Activated CD4-positive, alpha-beta T cell treated with anti-CD3 and anti-CD28 coated beads, Interleukin-2, amount 50 U/mL, for 48 hours (primary cell): Measurements from ENCODE around the gene ATP5MK.
"Not testable (repeated sequence)": the region's sequence is repeated elsewhere in the genome, so short reads cannot be mapped to it uniquely, and the experiment has no call there.

Experiments
- DNase-seq, 2 experiments: peaks; one replicate each; pipeline ENCODE4 v3.0.0-alpha.2; 2020

The ATP5MK gene, protein sequence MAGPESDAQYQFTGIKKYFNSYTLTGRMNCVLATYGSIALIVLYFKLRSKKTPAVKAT

DNA sequence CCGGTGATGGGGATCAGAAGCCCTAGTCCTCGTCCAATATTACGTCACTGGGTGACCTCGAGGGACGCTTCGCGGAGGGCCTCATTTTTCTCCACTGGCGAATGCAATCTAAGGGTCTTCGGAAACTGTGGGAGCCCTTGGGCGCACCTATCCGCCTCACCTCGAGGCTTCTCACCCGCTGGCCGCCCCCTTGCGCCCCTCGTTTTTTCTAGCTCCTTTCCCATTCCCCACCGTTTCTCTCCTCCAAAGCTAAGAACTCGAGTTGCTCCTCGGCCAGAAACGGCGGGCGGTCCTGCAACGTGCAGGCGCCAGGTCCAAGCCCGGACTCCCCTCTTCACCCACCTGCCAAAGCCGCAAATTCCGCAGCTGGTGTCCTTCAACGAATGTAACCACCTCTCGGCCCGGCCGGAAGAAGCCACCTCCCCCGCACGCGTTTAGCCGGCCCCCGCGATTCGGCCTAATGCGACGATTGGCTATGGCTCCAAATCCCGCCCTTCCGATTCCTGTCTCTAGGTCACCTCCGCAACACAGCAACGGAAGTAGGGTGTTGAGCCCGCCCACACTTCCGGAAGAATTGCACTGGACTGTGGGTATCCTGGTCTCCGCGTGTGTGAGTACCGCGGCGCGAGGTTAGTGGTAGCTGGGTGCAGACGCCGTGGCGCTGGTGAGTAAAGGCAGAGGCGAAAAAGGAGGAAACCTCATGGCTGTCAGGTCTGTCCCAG is at the start of gene ATP5MK, which contains the start of gene PDCD11:
Gene ATP5MK (minus strand): TSS at position 409 of the 722 bp plus-strand sequence. CDS start 4,018 bp downstream, outside the sequence.
Gene PDCD11 (plus strand): TSS at position 560 of the 722 bp plus-strand sequence. CDS start 1,801 bp downstream, outside the sequence.
- peak; percentile 95 to 98 for DNase-seq

DNA sequence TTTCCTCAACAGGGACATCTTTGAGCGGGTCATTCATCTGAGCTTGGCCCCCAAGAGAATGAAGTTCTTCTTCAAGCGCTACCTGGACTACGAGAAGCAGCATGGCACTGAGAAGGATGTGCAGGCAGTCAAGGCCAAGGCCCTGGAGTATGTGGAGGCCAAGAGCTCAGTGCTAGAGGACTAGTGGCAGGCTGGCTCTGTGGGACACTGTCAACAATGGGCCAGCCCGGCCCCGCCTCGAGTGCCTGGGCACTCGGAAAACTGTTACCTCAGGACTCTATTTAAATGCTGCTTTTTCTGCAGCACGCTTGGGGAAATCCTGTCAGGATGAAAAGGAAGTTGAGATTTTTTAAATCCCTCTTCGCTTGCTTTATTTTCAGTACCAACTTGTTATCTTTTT is 49.1 kb upstream of the ATP5MK start:
- no peak for DNase-seq

DNA sequence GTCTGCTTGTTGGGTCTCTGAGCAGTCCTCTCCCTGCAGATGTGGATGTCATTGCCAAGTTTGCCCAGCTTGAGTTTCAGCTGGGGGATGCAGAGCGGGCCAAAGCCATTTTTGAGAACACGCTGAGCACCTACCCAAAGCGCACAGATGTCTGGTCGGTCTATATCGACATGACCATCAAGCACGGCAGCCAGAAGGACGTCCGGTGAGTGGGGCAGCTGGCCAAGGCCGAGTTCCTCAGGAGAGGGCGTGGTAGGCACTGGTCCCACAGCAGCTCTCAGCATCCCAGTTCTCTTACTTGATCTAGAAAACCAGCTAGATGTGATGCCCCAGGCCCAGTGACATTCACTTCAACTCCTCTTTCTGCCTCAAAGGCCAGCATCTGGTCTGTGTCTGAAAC is 48.2 kb upstream of the ATP5MK start:
- no peak for DNase-seq

DNA sequence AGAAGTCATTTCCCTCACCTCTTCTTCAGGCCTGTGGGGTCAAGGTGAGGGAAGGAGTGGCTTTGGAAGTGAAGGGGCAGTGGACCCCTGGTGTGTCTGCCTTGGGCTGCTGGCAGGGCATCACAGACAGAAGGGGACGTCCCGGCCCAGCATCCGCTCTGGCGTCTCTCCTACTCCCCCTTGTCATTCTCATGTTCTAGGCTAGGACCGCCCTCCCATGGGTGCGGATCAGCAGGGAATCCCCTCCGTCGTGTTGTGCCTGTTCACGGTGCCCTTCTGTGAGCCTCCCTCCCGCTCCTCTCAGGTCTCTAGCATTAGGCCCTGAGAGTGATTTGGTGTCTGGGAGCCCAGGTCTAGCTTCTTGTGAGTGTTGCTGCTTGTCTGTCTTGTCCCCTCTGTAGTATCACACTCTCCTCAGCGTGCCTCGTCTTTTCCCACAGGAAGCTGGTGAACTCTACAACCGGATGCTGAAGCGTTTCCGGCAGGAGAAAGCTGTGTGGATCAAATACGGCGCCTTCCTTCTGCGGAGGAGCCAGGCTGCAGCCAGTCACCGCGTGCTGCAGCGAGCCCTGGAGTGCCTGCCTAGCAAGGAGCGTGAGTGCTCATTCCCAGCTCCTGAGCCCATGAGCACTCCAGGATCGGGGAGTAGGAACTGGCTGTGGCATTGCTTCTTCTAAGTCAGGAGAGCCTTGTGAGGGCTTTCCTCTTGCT is 47.4 kb upstream of the ATP5MK start:
- DNase-seq, result no peak

DNA sequence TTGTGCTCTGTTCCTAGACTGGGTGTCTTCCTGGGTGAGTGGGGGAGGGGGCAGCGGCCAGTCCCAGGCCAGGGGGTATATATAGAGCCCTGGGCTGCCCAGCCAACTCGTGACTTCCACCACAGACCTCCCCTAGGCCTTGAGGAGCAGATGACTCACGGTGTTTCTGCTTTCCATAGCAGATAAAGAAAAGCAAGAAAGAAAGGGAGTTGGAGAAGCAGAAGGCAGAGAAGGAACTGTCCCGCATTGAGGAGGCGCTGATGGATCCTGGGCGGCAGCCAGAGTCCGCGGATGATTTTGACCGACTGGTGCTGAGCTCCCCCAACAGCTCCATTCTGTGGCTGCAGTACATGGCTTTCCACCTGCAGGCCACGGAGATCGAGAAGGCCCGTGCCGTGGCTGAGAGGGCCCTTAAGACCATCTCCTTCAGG is 45.8 kb upstream of the ATP5MK start:
- DNase-seq, result no peak

DNA sequence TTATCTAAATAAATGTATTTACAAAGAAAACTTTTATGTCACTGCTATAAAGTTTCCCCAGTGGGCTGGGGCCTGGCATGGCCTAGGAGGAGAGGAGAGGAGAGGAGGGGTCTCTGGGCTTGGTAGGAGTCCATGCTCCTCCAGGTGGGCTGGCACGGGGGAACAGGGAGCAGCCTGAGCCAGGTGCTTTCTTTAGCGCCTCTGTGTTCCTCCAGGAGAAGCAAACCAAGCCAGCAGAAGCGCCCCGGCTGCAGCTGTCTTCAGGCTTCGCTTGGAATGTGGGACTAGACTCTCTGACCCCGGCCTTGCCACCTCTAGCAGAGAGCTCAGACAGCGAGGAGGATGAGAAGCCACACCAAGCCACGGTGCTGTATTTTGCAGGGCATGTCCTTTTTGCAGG is 45.3 kb upstream of the ATP5MK start:
- DNase-seq, result no peak

DNA sequence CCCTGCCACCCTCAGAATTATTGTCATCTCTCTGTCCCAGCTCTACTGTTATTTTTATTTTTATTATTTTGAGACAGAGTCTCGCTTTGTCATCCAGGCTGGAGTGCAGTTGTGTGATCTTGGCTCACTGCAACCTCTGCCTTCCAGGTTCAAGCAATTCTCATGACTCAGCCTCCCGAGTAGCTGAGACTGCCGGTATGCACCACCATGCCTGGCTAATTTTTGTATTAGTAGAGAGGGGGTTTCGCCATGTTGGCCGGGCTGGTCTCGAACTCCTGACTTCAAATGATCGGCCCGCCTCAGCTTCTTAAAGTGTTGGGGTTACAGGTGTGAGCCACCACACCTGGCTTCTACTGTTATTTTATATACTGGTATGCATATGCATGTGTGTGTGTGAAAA is 44.9 kb upstream of the ATP5MK start:
- no peak for DNase-seq

DNA sequence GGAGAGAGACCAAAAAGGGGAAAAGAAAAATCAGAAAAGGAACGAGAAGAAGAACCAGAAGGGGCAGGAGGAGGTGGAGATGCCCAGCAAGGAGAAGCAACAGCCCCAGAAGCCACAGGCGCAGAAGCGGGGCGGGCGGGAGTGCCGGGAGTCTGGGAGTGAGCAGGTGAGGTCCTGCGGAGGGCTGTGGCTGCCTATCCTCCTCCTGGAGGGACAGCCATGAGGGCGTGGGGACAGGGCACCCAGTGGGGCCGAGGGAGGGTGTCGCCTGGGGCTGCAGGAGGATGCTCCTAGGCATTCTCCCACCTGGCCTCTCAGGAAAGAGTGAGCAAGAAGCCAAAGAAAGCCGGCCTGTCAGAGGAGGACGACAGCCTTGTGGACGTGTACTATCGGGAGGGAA is 44.1 kb upstream of the ATP5MK start:
- no peak for DNase-seq

DNA sequence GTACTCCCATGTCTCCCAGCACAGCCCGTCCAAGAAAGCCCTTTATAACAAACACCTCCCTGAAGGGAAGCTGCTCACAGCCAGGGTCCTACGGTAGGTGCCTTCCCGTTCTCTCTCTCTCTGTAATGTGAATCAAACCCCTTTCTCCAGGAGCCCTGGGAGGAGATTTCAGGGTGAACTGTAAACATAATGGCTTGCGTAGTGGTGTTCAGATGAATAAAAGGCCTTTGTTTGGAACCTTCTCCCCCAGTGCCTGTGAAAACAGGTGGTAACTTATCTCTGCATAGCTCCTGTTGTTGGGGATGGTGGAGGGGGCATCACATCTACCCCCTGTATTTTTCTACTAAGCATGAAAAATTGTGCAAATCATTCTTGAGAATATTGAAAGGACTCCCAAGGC is 43.5 kb upstream of the ATP5MK start:
- DNase-seq, result no peak

DNA sequence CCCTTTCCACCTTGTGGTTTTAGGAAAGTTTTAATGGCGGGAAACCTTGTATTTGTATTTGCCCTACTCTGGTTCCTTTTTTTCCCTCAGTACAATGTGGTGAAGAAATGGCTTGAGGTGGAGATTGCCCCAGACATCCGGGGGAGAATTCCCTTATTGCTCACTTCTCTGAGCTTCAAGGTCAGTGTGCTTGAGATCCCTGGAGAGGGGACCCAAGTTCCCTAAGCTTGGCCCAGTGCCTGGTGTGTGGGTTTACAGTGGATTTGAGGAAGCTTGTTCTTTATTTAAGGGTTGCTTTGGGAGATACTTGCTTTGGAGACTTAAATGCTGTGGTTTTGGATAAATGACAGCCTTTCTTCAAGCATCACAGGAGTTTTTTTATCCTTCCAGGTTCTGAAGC is 37.6 kb upstream of the ATP5MK start:
- DNase-seq, result no peak

DNA sequence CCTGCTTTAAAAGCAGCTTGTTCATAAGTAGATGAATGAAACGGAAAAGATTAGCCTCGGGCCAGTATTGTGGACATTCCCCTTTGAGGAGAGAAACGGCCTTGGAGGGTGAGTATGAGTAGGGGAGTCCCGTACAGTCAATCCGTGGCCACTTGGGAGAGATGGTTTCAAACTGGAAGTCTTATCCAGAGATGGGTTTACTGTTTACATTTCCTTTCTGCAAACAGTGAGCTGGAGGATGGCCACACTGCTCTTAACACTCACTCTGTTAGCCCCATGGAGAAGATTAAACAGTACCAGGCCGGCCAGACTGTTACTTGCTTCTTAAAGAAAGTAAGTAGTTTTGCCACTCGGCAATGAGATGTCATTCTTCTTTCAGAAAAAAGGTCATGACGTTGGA is 35.6 kb upstream of the ATP5MK start:
- DNase-seq, result no peak

DNA sequence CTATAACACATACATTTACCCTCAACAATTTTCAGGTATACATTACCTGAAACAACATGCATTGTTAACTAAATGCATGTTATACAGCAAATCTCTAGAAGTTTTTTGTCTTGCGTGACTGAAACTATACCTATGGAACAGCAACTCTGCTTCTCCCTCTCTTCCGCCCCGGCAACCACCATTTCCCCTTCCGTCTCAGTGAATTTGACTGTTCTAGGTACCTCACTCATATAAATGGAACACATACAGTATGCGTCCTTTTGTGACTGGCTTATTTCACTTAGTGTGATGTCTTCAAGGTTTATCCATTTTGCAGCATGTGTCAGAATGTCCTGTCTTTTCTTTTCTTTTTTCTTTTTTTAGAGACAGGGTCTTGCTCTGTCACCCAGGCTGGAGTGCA is 33.4 kb upstream of the ATP5MK start:
- DNase-seq, result no peak

DNA sequence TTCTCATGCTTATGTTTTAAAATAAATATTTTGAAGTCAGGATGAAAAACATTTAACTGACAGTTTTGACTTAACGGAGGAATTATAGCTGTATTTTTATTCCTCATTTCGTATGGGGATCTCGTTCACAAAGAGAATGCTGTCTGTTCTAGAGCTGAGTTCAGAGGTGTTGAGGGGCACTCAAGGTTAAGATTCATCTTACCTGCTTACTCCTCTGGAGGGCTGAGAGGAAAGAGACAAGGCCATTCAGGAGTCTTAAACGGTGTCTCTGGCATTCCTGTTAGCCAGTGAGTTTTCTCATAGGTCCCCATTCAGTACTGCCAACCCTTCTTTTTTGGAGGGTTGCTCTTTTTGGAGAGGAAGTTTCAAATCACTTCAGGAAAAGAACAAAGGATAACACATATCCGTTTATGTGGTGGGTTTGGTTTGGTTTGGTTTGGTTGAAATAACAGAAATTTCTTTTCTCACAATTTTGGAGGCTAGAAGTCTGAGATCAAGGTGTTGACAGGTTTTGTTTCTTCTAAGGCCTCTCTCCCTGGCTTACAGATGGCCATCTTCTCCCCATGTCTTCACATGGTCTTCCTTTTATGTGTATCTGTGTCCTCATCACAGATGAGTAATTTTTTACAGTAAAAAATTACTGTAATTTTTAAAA is 32.8 kb upstream of the ATP5MK start:
- DNase-seq, result no peak

DNA sequence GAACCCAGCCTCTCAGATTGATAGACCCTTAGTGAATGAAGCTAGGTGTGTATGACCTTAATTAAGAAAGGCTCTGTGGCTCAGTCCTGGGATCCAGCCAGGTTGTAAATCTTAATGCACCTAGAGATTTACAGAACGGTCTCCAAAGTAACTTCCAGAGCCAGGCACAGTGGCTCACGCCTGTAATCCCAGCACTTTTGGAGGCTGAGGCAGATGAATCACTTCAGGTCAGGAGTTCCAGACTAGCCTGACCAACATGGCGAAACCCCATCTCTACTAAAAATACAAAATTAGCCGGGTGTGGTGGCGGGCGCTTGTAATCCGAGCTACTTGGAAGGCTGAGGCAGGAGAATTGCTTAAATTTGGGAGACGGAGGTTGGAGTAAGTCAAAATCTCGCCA is 31.6 kb upstream of the ATP5MK start:
- no peak for DNase-seq

DNA sequence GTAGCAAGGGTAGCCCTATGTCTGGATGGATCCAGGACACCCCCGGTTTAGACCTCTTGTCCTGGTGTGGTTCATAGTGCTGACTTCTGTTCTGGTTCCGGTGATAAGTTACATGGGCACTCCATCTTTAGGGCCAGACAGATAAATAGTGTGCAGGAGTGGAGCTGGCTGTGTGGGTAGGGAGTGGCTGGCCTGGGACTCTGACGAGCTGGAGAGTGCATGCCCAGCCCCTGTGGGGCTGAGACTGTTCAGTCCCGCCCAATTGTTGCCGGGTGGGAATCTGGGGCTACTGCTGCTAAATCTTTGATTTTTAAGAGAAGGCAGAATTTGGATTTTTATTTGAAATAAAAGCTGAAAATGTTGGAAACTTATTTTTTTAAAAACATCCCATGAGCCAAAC is 27.5 kb upstream of the ATP5MK start:
- DNase-seq, result no peak

DNA sequence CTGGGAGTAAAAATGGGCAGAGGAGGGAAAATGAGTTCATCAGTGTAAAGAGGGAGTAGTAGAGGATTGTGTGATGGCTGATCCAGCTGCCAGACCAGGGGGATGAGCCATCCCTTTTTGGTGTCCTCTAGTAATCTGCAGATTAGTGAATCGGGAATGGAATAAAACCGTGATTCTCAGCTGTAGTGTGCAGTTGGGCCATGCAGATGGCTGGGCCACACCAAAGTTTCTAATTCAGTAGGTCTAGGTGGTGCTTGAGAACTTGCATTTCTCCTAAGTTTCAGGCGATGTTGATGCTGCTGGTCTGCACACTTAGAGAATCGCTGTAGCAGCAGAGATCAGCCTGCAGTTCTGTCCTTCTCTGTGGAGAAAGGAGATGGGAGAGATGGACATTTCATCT is 22.8 kb upstream of the ATP5MK start:
- no peak for DNase-seq

DNA sequence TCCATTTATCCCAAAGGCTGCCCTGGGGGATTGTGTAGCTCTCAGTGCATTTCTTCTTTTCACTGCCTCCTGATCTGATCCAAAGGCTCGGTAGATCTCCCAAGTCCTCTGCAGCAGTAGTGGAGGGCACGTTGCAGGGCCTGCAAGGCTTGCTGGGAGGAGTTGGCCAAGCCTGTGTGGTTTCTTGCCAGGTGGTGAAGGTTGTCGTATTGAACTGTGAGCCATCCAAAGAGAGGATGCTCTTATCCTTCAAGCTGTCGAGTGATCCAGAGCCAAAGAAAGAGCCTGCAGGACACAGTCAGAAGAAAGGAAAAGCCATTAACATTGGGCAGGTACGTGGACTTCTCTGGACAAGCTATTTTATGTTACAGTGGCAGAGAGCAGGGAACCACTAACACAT is 21.3 kb upstream of the ATP5MK start:
- DNase-seq, result no peak

DNA sequence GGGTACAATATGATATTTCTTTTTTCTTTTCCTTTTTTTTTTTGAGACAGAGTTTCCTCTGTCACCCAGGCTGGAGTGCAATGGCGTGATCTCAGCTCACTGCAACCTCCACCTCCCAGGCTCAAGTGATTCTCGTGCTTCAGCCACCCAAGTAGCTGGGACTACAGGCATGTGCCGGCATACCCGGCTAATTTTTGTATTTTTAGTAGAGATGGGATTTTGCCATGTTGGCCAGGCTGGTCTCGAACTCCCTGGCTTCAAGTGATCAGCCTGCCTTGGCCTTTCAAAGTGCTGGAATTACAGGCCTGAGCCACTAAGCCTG is 20.8 kb upstream of the ATP5MK start:
- DNase-seq, result not testable (repeated sequence)

DNA sequence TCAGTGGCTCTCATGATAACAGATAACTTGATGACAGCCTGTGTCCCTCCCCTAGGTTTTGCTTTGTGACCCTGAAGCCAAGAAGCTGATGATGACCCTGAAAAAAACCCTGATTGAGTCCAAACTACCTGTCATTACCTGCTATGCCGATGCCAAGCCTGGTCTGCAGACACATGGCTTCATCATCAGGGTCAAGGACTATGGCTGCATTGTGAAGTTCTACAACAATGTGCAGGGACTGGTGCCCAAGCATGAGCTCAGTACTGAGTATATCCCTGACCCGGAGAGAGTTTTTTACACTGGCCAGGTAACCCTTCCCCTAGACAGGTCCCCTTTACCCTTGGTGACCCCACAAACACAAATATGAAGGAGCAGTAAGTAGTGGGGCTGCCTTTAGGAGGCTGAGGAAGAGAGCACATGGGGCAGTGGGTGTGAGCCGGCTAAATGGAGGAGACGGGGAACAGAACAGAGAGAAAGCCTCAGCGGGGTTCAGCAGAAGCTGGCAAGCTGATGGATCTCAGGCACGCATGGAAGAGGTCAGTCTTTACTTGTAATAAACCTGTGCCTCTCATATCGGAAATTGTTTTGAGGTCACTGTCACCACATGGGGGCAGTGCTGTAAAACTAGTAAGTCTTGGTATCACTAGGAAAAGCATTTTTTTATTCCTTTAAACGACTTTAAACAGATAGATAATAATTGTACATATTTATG is 20.3 kb upstream of the ATP5MK start:
- peak; percentile 46 to 55 for DNase-seq

DNA sequence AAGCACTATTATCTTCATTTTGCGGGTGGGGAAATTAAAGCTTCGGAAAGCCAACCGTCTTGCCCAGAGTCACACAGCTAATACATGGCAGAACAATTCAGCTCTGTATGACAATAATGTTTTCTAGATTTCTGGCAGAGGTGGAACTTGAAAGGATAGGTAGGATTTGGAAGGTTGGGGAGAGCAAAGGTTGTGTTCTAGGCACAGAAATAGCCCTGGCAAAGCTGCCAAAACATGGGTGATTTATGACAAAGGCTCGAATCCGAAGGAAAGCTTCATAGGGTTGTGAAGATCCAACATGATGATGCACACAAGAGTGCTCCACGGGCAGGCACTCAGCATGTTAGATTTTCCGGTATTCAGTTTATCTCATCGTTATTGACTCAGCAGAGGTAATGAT is 19.3 kb upstream of the ATP5MK start:
- DNase-seq, result no peak

DNA sequence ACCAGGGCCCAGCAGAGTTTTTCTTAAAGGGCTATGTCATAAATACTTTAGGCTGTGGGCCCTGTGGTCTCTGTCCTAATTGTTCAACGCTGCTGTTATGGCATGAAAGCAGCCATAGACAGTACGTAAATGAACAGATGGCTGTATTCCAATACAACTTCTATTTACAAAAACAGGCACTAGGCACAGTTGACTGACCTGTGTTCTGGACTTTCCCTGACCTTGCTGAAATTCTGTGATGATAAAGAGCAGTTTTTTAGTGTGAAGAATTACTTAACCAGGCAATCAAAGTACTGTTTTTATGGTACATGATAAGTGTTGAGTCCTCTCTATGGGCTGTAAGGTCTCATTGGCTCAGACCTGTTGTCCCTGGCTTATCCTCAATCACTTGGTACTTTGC is 17.3 kb upstream of the ATP5MK start:
- no peak for DNase-seq

DNA sequence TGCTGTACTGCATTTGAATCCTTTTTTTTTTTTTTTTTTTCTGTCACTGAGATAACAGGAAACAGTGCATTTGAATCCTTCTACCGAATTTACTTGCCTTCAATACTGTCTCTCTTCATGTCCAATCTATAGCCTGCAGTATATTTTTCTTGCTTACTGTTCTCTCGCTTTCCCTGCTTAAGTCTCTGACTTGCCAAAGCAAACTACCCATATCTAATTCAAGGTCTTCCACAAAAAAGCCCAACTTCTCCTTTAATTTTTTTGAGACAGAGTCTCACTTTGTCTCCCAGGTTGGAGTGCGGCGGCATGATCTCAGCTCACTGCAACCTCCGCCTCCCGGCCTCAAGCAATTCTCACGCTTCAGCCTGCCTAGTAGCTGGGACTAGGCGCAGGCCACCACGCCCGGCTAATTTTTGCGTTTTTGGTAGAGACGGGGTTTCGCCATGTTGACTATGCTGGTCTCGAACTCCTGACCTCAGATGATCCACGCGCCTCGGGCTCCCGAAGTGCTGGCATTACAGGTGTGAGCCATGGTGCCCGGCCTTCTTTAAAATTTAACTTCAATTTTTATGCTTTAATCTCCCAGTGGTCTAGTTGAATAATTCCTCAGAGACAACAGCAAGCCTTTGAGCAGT is 1.0 kb upstream of the ATP5MK start:
- no peak for DNase-seq

DNA sequence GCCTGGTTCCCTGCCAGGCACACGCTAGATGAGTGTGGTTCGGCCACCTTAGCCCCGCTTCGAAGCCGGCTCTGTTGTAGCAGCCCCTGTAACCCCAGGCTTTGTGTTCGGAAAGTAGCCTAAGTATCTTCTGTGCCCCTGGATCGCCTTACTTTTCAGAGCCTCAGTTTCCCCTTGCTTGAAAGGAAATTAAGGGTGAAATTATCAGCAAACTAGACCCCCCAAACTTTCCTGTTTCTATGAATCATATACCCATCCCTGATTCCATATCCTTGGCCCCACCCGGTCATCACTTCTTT is 463 bp upstream of the ATP5MK start:
- no peak for DNase-seq
